ENCODE measurements around the gene BMS1.

Gene BMS1

DNA sequence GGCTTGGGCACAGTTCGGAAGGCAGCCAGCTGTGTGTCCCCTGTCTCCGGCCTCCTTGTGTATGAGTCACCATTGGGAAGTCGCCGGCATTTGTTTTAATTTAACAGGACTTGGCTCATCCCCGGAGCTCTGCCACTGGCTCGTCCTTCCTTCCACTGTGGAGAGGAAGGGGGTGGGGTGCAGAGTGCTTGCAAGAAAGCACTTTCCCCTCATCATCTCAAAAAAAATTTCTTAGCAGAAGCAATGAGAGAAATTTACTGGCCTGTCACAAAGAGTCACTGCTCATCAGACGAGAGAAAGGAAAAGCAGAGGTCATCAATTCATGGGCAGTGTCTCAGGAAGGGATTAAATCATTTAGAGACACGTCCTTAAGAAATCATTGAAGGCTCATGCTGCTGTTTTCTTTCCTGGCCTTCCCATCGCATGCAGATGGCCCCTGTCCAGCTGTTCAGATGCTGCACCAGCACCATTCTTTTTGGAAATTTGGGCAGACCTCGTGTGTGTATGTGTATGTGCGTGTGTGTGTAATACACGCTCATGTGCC is 93.3 kb downstream of the BMS1 start:
- DNase-seq (ENCODE audit: low read depth, low spot score): no peak
- H3K4me3 ChIP-seq (ENCODE audit: low read depth, low read length): no peak overlapping the region
- ChIA-PET CTCF (no interaction called here), POLR2A (no interaction called here)
- TF ChIP-seq, protein P1, sequence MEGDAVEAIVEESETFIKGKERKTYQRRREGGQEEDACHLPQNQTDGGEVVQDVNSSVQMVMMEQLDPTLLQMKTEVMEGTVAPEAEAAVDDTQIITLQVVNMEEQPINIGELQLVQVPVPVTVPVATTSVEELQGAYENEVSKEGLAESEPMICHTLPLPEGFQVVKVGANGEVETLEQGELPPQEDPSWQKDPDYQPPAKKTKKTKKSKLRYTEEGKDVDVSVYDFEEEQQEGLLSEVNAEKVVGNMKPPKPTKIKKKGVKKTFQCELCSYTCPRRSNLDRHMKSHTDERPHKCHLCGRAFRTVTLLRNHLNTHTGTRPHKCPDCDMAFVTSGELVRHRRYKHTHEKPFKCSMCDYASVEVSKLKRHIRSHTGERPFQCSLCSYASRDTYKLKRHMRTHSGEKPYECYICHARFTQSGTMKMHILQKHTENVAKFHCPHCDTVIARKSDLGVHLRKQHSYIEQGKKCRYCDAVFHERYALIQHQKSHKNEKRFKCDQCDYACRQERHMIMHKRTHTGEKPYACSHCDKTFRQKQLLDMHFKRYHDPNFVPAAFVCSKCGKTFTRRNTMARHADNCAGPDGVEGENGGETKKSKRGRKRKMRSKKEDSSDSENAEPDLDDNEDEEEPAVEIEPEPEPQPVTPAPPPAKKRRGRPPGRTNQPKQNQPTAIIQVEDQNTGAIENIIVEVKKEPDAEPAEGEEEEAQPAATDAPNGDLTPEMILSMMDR (IDR thresholded peaks at IDR 0.05; ENCODE audit: insufficient read depth, low read length, missing control alignments): no peak

GRCh38 chr10:42876476-42876875 is 93.9 kb downstream of the BMS1 start:
- POLR2A ChIA-PET: no interaction called here
- DNase-seq (ENCODE audit: low read depth, low spot score): no peak
- TF ChIP-seq, protein P1 (IDR thresholded peaks at IDR 0.05; ENCODE audit: insufficient read depth, low read length, missing control alignments): no peak
- H3K4me3 ChIP-seq (ENCODE audit: low read depth, low read length): no peak overlapping the region
- CTCF ChIA-PET: no interaction called here

- POLR2A ChIA-PET: no interaction called here
- DNase-seq (ENCODE audit: low read depth, low spot score): no peak
- TF ChIP-seq, protein P1 (IDR thresholded peaks at IDR 0.05; ENCODE audit: insufficient read depth, low read length, missing control alignments): no peak
- CTCF ChIA-PET: no interaction called here
- H3K4me3 ChIP-seq (ENCODE audit: low read depth, low read length): no peak overlapping the region
Measured at GRCh38 chr10:42876945-42877344, 94.3 kb downstream of the BMS1 start.

DNA sequence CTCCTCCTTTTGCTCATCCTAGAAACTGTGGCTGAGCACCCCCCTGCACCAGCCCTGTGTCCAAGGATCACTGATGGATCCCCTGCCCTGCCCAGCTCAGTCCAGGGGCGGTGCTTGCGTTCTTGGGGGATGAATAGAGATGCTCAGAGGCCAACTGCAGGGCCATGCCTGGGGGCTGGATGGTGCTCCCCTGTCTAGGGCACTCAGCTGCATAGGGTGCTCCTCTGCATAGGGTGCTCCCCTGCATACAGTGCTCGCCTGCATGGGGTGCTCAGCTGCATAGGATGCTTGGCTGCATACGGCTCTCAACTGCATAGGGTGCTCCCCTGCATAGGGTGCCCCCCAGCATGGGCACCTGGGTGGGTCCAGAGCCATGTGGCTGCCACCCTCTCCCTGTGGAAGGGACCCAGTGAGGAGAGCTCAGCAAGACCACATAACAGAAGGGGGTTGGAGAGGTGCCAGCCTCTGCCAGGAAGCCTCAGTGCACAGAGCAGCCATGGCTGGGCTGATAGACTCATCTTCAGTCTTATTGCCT is 95.0 kb downstream of the BMS1 start:
- no peak overlapping the region for H3K4me3 ChIP-seq (ENCODE audit: low read depth, low read length)
- DNase-seq (ENCODE audit: low read depth, low spot score): no peak
- ChIA-PET POLR2A (no interaction called here), CTCF (no interaction called here)
- TF ChIP-seq, protein P1 (IDR thresholded peaks at IDR 0.05; ENCODE audit: insufficient read depth, low read length, missing control alignments): no peak

GRCh38 chr10:42878134-42878820 is 95.7 kb downstream of the BMS1 start:
- TF ChIP-seq, protein P1 (IDR thresholded peaks at IDR 0.05; ENCODE audit: insufficient read depth, low read length, missing control alignments): no peak
- H3K4me3 ChIP-seq (ENCODE audit: low read depth, low read length): no peak overlapping the region
- DNase-seq (ENCODE audit: low read depth, low spot score): no peak
- CTCF ChIA-PET: no interaction called here
- POLR2A ChIA-PET: no interaction called here

- TF ChIP-seq, protein P1 (IDR thresholded peaks at IDR 0.05; ENCODE audit: insufficient read depth, low read length, missing control alignments): no peak
- no peak for DNase-seq (ENCODE audit: low read depth, low spot score)
- no peak overlapping the region for H3K4me3 ChIP-seq (ENCODE audit: low read depth, low read length)
- CTCF ChIA-PET: no interaction called here
- POLR2A ChIA-PET: no interaction called here
Measured at GRCh38 chr10:42878821-42879195, 96.2 kb downstream of the BMS1 start.

All from AG04449 (cell line).